ENCODE data around the gene CALN1.

CALN1 gene

DNA sequence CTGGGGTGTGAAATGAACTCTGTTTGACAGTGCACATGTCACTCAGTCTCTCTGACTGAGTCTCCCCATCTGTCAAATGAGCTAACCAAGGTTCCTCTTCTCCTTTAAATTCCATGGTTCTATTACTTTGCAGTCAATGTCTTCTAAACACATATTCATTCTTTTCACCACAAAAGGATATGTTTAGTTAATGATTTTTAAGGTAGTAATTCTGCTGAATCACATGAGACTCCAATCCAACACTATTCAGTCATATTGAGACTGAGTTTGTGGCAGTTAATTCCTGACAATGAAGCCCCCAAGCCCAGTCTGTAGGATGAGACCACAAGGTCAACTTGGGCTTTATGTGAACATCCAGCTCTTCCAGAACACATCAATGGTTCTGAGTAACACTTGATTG, 85.3 kb downstream of the CALN1 start:
- no peak for TF ChIP-seq CTCF (conservative IDR thresholded peaks at IDR 0.05; ENCODE audit: low read depth, low read length)
- no peak for DNase-seq (ENCODE audit: low read depth)

DNA sequence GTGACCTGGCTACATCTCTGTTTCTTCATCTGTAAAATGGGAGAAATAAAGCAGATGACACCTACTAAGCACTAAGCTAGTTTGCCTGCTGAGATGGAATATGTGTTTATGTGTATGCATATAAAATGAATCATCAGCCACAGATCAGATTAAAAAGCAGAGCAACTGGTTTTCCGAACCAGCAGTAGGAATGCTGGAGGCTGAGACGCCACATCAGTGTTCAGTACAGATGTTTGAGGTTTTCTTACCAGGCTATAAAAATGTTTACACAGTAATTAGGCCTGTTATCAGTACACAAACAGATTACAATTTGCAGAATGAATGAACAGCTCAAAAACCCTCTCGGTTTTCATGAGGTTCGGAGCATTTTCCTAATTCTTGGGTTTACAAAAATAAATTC, 85.8 kb downstream of the CALN1 start:
- no peak for TF ChIP-seq CTCF (conservative IDR thresholded peaks at IDR 0.05; ENCODE audit: low read depth, low read length)
- DNase-seq (ENCODE audit: low read depth): no peak
- no peak overlapping the region for H3K4me3 ChIP-seq (ENCODE audit: low read length)

More for the DNA sequence above, 85.3 kb downstream of the CALN1 start:
- no peak overlapping the region for H3K4me3 ChIP-seq (ENCODE audit: low read length)

- DNase-seq (ENCODE audit: low read depth): no peak
- TF ChIP-seq CTCF (conservative IDR thresholded peaks at IDR 0.05; ENCODE audit: low read depth, low read length): no peak
- H3K4me3 ChIP-seq (ENCODE audit: low read length): no peak overlapping the region
Measured at GRCh38 chr7:72325561-72325960, 86.6 kb downstream of the CALN1 start.

DNA sequence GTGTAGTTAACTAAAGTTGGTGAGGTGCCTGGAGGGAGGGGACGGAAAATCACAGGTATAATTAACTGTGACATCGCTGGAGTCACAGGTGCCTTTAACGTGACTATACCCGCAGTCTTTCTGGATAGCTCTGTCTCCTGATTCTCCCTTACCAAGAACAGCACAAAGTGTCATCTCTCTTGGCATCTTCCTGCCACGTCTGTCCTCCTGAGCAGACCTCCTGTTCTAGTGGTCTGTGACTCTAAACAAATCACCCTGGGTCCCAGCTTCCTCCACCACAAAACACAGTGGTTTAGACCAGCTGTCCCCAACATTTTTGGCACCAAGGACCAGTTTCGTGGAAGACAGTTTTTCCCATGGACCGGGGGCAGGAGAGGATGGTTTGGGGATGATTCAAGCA, 90.5 kb downstream of the CALN1 start:
- H3K4me3 ChIP-seq (ENCODE audit: low read length): no peak overlapping the region
- no peak for DNase-seq (ENCODE audit: low read depth)
- no peak for TF ChIP-seq CTCF (conservative IDR thresholded peaks at IDR 0.05; ENCODE audit: low read depth, low read length)

DNA sequence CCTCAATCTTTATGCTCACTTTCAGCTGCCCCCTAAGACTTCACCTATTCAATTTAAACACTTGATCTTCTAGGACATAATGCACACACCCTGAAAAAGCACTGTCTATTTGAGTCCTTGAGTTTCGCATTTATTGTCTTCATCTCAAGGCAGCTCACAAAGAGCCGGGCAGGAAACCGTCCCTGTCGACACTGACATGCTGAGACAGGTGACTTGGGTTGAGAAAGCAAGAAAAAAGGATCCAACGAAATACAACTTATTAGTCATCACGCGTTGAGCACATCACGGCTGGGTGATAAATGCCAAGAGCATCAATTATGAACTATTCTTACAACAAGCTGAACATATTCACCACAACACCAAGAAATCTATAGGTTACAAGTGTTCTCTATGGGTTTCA, 91.1 kb downstream of the CALN1 start:
- H3K4me3 ChIP-seq (ENCODE audit: low read length): no peak overlapping the region
- no peak for DNase-seq (ENCODE audit: low read depth)
- no peak for TF ChIP-seq CTCF (conservative IDR thresholded peaks at IDR 0.05; ENCODE audit: low read depth, low read length)

- no peak for DNase-seq (ENCODE audit: low read depth)
- TF ChIP-seq CTCF (conservative IDR thresholded peaks at IDR 0.05; ENCODE audit: low read depth, low read length): no peak
- no peak overlapping the region for H3K4me3 ChIP-seq (ENCODE audit: low read length)
Measured at GRCh38 chr7:72317341-72317740, 94.8 kb downstream of the CALN1 start.

- no peak for DNase-seq (ENCODE audit: low read depth)
- H3K4me3 ChIP-seq (ENCODE audit: low read length): no peak overlapping the region
- no peak for TF ChIP-seq CTCF (conservative IDR thresholded peaks at IDR 0.05; ENCODE audit: low read depth, low read length)
Measured at GRCh38 chr7:72316148-72316547, 96.0 kb downstream of the CALN1 start.

Measured in retinal pigment epithelial cell (primary cell).